ENCODE data around the gene PRELID3B.

Gene PRELID3B

DNA sequence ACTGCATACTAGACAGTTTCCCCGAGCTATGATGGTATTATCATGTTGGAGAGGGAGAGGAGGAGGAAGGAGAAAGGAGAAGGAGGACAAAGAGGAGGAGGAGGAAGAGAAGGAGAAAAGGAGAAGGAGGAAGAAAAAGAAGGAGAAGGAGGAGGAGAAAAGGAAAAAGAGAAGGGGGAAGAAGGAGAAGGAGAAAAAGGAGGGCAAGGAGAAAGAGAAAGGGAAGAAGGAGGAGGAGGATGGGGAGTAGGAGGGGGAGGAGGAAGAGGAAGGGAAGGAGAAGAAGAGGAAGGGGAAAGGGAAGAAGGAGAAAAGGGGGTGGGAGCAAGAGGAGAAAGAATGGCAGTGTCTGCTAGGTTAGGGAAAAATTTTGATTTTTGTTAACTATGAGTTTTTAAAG, 35.1 kb upstream of the PRELID3B start:
- no peak overlapping the region for H2BK12ac ChIP-seq (ENCODE audit: low read length in 2 of 2)
- H2BK15ac ChIP-seq (ENCODE audit: low read depth, poor library complexity, severe bottlenecking), result no peak overlapping the region
- H2AFZ ChIP-seq (ENCODE audit: low read depth, low read length), result no peak overlapping the region
- no peak overlapping the region for H3K14ac ChIP-seq (ENCODE audit: low read length in 2 of 2)
- DNase-seq, result no peak
- 31% methylated on average over 1 of the region's 1 CpG for WGBS
- H2BK5ac ChIP-seq (ENCODE audit: low read depth, low read length, poor library complexity, severe bottlenecking), result no peak overlapping the region
- H3K9me3 ChIP-seq (ENCODE audit: control insufficient read depth, low read length), result no peaks in the 10 kb centered on the region
- no peak overlapping the region for H4K91ac ChIP-seq (ENCODE audit: low read length)
- no peak overlapping the region for H3K4me3 ChIP-seq (ENCODE audit: insufficient read depth in 1 of 2, low read depth in 1 of 2, low read length in 2 of 2)
- H4K8ac ChIP-seq (ENCODE audit: low read length), result no peak overlapping the region
- H3K4me2 ChIP-seq (ENCODE audit: low read length, poor library complexity, severe bottlenecking), result no peak overlapping the region
- no peak overlapping the region for H2AK5ac ChIP-seq (ENCODE audit: low read length, severe bottlenecking)
- H3K4me1 ChIP-seq (ENCODE audit: control insufficient read depth, insufficient read depth, low read depth, low read length), result no peaks in the 10 kb centered on the region
- H3K36me3 ChIP-seq (ENCODE audit: control insufficient read depth in 1 of 2, insufficient read depth in 2 of 2, low read depth in 1 of 2, low read length in 2 of 2), result no peaks in the 10 kb centered on the region
- H3K23ac ChIP-seq (ENCODE audit: low read length in 2 of 2), result no peak overlapping the region
- no peaks in the 10 kb centered on the region for H3K79me1 ChIP-seq (replicated peaks; ENCODE audit: low read length, poor library complexity, severe bottlenecking)
- H3K27ac ChIP-seq (ENCODE audit: low read length, poor library complexity, severe bottlenecking), result no peak overlapping the region
- no peak overlapping the region for H3K9ac ChIP-seq (ENCODE audit: low read length)
- no peak overlapping the region for H2BK120ac ChIP-seq (ENCODE audit: low read depth, low read length)
- no peak overlapping the region for H3K18ac ChIP-seq (ENCODE audit: low read depth in 1 of 2, low read length in 2 of 2)
- H3K4ac ChIP-seq (ENCODE audit: low read depth in 1 of 2, low read length in 2 of 2), result no peak overlapping the region
- H3K27me3 ChIP-seq (ENCODE audit: control insufficient read depth in 1 of 2, insufficient read depth in 1 of 2, low read length in 2 of 2), result peaks cover 21 to 55% of the 10 kb centered on the region in 2 experiments

DNA sequence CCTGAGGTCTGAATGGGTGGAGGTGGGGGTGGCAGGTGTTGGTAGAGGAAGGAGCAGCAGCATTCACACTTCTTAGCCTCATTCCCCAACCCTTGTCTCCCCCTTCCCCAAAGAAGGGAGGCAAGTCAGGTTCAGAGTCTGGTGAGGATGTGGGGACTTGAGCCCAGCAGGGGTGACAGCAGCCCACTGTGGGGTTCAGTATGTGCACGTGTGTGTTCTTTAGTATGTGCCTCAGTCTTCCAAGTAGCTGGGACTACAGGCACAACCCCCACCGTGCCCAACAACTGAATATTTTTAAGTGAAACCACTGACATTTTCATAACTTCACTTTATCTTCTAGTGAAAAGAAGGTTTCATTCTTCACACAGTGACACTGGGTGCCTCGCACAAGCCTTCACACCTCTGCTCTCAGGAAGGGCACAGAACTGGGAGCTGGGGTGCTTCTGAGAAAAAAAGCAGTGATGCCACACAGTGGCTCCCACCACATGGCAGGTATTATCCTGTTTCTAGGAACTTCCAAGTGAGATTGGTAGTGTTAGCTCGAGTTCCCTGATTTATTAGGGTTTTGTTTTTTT, 33.4 kb upstream of the PRELID3B start:
- Histone ChIP-seq H3K4me1 (ENCODE audit: control insufficient read depth, insufficient read depth, low read depth, low read length) (no peaks in the 10 kb centered on the region), H2BK120ac (ENCODE audit: low read depth, low read length) (no peak overlapping the region), H4K91ac (ENCODE audit: low read length) (no peak overlapping the region), H2AK5ac (ENCODE audit: low read length, severe bottlenecking) (no peak overlapping the region), H3K27ac (ENCODE audit: low read length, poor library complexity, severe bottlenecking) (no peak overlapping the region), H3K14ac (ENCODE audit: low read length in 2 of 2) (no peak overlapping the region), H3K4me3 (ENCODE audit: insufficient read depth in 1 of 2, low read depth in 1 of 2, low read length in 2 of 2) (no peak overlapping the region), H3K18ac (ENCODE audit: low read depth in 1 of 2, low read length in 2 of 2) (no peak overlapping the region), H3K79me1 (replicated peaks; ENCODE audit: low read length, poor library complexity, severe bottlenecking) (no peaks in the 10 kb centered on the region), H3K27me3 (ENCODE audit: control insufficient read depth in 1 of 2, insufficient read depth in 1 of 2, low read length in 2 of 2) (peaks cover 26 to 68% of the 10 kb centered on the region in 2 experiments), H3K23ac (ENCODE audit: low read length in 2 of 2) (no peak overlapping the region), H3K9ac (ENCODE audit: low read length) (no peak overlapping the region), H2AFZ (ENCODE audit: low read depth, low read length) (no peak overlapping the region), H2BK5ac (ENCODE audit: low read depth, low read length, poor library complexity, severe bottlenecking) (no peak overlapping the region), H4K8ac (ENCODE audit: low read length) (no peak overlapping the region), H2BK15ac (ENCODE audit: low read depth, poor library complexity, severe bottlenecking) (no peak overlapping the region), H3K9me3 (ENCODE audit: control insufficient read depth, low read length) (no peaks in the 10 kb centered on the region), H2BK12ac (ENCODE audit: low read length in 2 of 2) (no peak overlapping the region), H3K36me3 (ENCODE audit: control insufficient read depth in 1 of 2, insufficient read depth in 2 of 2, low read depth in 1 of 2, low read length in 2 of 2) (no peaks in the 10 kb centered on the region), H3K4ac (ENCODE audit: low read depth in 1 of 2, low read length in 2 of 2) (no peak overlapping the region), H3K4me2 (ENCODE audit: low read length, poor library complexity, severe bottlenecking) (no peak overlapping the region)
- DNase-seq, result no peak
- 56% methylated on average over 3 of the region's 4 CpGs for whole genome bisulfite sequencing

DNA sequence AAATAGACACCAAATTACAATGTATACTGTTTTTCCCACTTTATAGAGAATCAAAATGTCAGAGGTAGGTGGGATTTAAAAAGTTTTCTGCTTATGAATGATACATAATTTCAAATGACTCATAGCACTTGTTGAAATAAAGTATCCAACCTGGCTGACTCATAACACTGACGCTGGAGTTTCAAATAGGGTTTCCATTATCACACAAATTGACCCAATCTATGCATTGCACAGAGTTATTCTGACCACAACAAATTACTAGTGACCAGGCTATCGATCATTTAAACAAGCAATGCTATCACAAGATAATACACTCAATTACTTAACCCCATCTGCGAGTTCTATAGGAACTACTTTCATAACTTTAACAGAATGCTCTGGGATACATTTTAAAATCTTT, 31.9 kb upstream of the PRELID3B start:
- 55% methylated on average over 3 of the region's 3 CpGs for WGBS
- Histone ChIP-seq H4K8ac (ENCODE audit: low read length) (no peak overlapping the region), H3K4ac (ENCODE audit: low read depth in 1 of 2, low read length in 2 of 2) (no peak overlapping the region), H3K18ac (ENCODE audit: low read depth in 1 of 2, low read length in 2 of 2) (no peak overlapping the region), H3K9ac (ENCODE audit: low read length) (no peak overlapping the region), H3K9me3 (ENCODE audit: control insufficient read depth, low read length) (no peaks in the 10 kb centered on the region), H3K36me3 (ENCODE audit: control insufficient read depth in 1 of 2, insufficient read depth in 2 of 2, low read depth in 1 of 2, low read length in 2 of 2) (no peaks in the 10 kb centered on the region), H2BK15ac (ENCODE audit: low read depth, poor library complexity, severe bottlenecking) (no peak overlapping the region), H3K23ac (ENCODE audit: low read length in 2 of 2) (no peak overlapping the region), H3K27me3 (ENCODE audit: control insufficient read depth in 1 of 2, insufficient read depth in 1 of 2, low read length in 2 of 2) (peaks cover 29 to 72% of the 10 kb centered on the region in 2 experiments), H2BK12ac (ENCODE audit: low read length in 2 of 2) (no peak overlapping the region), H3K4me3 (ENCODE audit: insufficient read depth in 1 of 2, low read depth in 1 of 2, low read length in 2 of 2) (no peak overlapping the region), H2BK5ac (ENCODE audit: low read depth, low read length, poor library complexity, severe bottlenecking) (no peak overlapping the region), H2AFZ (ENCODE audit: low read depth, low read length) (no peak overlapping the region), H4K91ac (ENCODE audit: low read length) (no peak overlapping the region), H3K4me2 (ENCODE audit: low read length, poor library complexity, severe bottlenecking) (no peak overlapping the region), H3K4me1 (ENCODE audit: control insufficient read depth, insufficient read depth, low read depth, low read length) (no peaks in the 10 kb centered on the region), H3K14ac (ENCODE audit: low read length in 2 of 2) (no peak overlapping the region), H3K79me1 (replicated peaks; ENCODE audit: low read length, poor library complexity, severe bottlenecking) (no peaks in the 10 kb centered on the region), H3K27ac (ENCODE audit: low read length, poor library complexity, severe bottlenecking) (no peak overlapping the region), H2BK120ac (ENCODE audit: low read depth, low read length) (no peak overlapping the region), H2AK5ac (ENCODE audit: low read length, severe bottlenecking) (no peak overlapping the region)
- DNase-seq, result no peak

DNA sequence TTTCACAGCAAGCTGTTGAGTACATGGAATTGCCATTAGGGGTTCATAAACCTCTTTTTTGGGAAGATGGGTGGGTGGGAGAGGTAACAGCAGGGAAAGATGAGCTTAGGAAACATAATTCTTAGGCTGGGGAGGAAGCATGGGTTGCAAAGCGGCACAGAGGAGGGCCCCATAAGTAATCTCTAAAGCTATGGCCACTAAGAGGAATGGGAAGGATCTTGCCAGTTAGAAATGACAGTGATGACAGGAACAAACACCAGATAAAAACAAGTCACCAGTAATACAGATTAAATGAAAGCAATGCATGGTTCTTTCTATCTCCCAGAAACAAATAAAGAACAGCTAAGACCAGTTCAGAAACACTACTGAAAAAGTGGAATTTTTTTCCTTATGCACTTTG, 31.0 kb upstream of the PRELID3B start:
- Histone ChIP-seq H3K23ac (ENCODE audit: low read length in 2 of 2) (no peak overlapping the region), H3K36me3 (ENCODE audit: control insufficient read depth in 1 of 2, insufficient read depth in 2 of 2, low read depth in 1 of 2, low read length in 2 of 2) (no peaks in the 10 kb centered on the region), H4K91ac (ENCODE audit: low read length) (no peak overlapping the region), H2AFZ (ENCODE audit: low read depth, low read length) (no peak overlapping the region), H3K14ac (ENCODE audit: low read length in 2 of 2) (no peak overlapping the region), H3K27me3 (ENCODE audit: control insufficient read depth in 1 of 2, insufficient read depth in 1 of 2, low read length in 2 of 2) (peaks cover 32 to 76% of the 10 kb centered on the region in 2 experiments), H3K18ac (ENCODE audit: low read depth in 1 of 2, low read length in 2 of 2) (no peak overlapping the region), H2BK120ac (ENCODE audit: low read depth, low read length) (no peak overlapping the region), H2BK5ac (ENCODE audit: low read depth, low read length, poor library complexity, severe bottlenecking) (no peak overlapping the region), H3K9me3 (ENCODE audit: control insufficient read depth, low read length) (no peaks in the 10 kb centered on the region), H3K4ac (ENCODE audit: low read depth in 1 of 2, low read length in 2 of 2) (no peak overlapping the region), H3K4me1 (ENCODE audit: control insufficient read depth, insufficient read depth, low read depth, low read length) (no peaks in the 10 kb centered on the region), H4K8ac (ENCODE audit: low read length) (no peak overlapping the region), H2AK5ac (ENCODE audit: low read length, severe bottlenecking) (no peak overlapping the region), H3K4me2 (ENCODE audit: low read length, poor library complexity, severe bottlenecking) (no peak overlapping the region), H2BK12ac (ENCODE audit: low read length in 2 of 2) (no peak overlapping the region), H3K9ac (ENCODE audit: low read length) (no peak overlapping the region), H3K27ac (ENCODE audit: low read length, poor library complexity, severe bottlenecking) (no peak overlapping the region), H3K4me3 (ENCODE audit: insufficient read depth in 1 of 2, low read depth in 1 of 2, low read length in 2 of 2) (no peak overlapping the region), H3K79me1 (replicated peaks; ENCODE audit: low read length, poor library complexity, severe bottlenecking) (no peaks in the 10 kb centered on the region), H2BK15ac (ENCODE audit: low read depth, poor library complexity, severe bottlenecking) (no peak overlapping the region)
- DNase-seq, result no peak
- 89% methylated on average over 1 of the region's 1 CpG for WGBS
